Measurements from ENCODE around the gene CNTNAP2.

DNA sequence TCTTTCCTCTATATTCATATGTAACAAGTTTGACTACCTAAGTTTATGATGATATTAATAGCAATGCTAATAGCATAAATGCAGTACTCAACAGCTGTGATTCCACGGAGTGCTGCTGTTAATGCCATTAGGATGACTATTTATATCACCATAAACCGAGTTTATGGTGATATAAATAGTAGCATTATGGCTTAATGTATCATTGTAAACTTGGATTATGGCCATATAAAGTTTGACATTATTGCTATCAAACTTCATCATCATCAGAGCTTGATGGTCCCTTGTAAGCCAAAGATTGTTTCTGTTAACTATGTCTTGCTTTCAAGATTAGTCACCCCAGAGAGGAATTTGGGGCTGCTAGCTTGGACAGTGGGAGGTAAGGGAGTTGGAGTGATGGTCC is 1861.6 kb downstream of the CNTNAP2 start:
- TF ChIP-seq EZH2 (IDR thresholded peaks at IDR 0.05; ENCODE audit: insufficient read depth, poor library complexity, severe bottlenecking) (no peak), EZH2phosphoT487 (IDR thresholded peaks at IDR 0.05; ENCODE audit: insufficient read depth, low read depth) (no peak)

Data from GM23248 (cell line).